HG02763 (cell line): ENCODE results near the gene JPH3.

ENCODE experiments used
- ATAC-seq: cut with Tn5 transposase; IDR thresholded peaks from one replicate; pipeline ENCODE4 v1.9.1; 2021; ENCODE audit warnings: mild to moderate bottlenecking, moderate library complexity; ENCODE audit not compliant: unreplicated experiment

The JPH3 gene

GRCh38 chr16:87602001-87602775, at the start of gene JPH3:
JPH3 (plus strand) TSS chr16:87602508; CDS start chr16:87603147, 639 bp downstream.
- ATAC-seq, result no peak

- no peak for ATAC-seq
These were observed 49.3 kb upstream of the JPH3 start for GRCh38 chr16:87552772-87553573.

GRCh38 chr16:87554754-87555427, 47.4 kb upstream of the JPH3 start:
- ATAC-seq, result no peak

- no peak for ATAC-seq
These were observed 46.7 kb upstream of the JPH3 start for GRCh38 chr16:87555647-87556046.

GRCh38 chr16:87556941-87557459, 45.3 kb upstream of the JPH3 start:
- no peak for ATAC-seq

GRCh38 chr16:87558682-87559081, 43.6 kb upstream of the JPH3 start:
- ATAC-seq, result no peak

GRCh38 chr16:87559945-87560344, 42.4 kb upstream of the JPH3 start:
- ATAC-seq, result no peak

GRCh38 chr16:87560428-87561199, 41.7 kb upstream of the JPH3 start:
- ATAC-seq, result no peak

- no peak for ATAC-seq
These were observed 40.9 kb upstream of the JPH3 start for GRCh38 chr16:87561200-87562105.

GRCh38 chr16:87562201-87562600, 40.1 kb upstream of the JPH3 start:
- ATAC-seq, result no peak

GRCh38 chr16:87563022-87563421, 39.3 kb upstream of the JPH3 start:
- ATAC-seq, result no peak

GRCh38 chr16:87563714-87564523, 38.4 kb upstream of the JPH3 start:
- no peak for ATAC-seq

- ATAC-seq, result no peak
These were observed 37.9 kb upstream of the JPH3 start for GRCh38 chr16:87564524-87564778.

- no peak for ATAC-seq
These were observed 32.4 kb upstream of the JPH3 start for GRCh38 chr16:87569601-87570571.

- no peak for ATAC-seq
These were observed 31.8 kb upstream of the JPH3 start for GRCh38 chr16:87570572-87570937.

- ATAC-seq, result no peak
These were observed 31.1 kb upstream of the JPH3 start for GRCh38 chr16:87570938-87571867.

- ATAC-seq, result no peak
These were observed 30.5 kb upstream of the JPH3 start for GRCh38 chr16:87571868-87572244.
